K562 (cell line): ENCODE results near the gene SVBP. TPM values are rescaled to one million over a fixed set of nuclear protein-coding genes. Genes with fewer than 3 reads are reported as not detected.

Experiments used
- E2F3 ChIP-seq: fragments of 250-450 bp; sonication (Bioruptor Pico); IDR thresholded peaks from 2 replicates; pipeline ENCODE4 v1.4.0; 2020; ENCODE audit warnings: mild to moderate bottlenecking
- ERF ChIP-seq: fragments of 450-650 bp; formaldehyde crosslinking; IDR thresholded peaks from 2 replicates; pipeline ENCODE4 v1.4.0; 2020; ENCODE audit warnings: mild to moderate bottlenecking, mixed read lengths
- ETS2 ChIP-seq: IDR thresholded peaks from 2 replicates; pipeline ENCODE4 v1.6.1; 2016; ENCODE audit warnings: borderline replicate concordance, missing genetic modification characterization, mild to moderate bottlenecking, moderate library complexity, missing compliant biosample characterization; ENCODE audit not compliant: poor library complexity, severe bottlenecking
- FOXK2 ChIP-seq, 2 experiments: fragments of 450-650 bp; IDR thresholded peaks in 1 of 2; conservative IDR thresholded peaks in 1 of 2; 2 replicates each; pipeline ENCODE4 v1.6.1; 2016; ENCODE audit warnings: low read depth in 2 of 2, mild to moderate bottlenecking in 1 of 2
- NCOR1 ChIP-seq: fragments of 450-650 bp; IDR thresholded peaks from 2 replicates; pipeline ENCODE4 v1.6.1; 2016; ENCODE audit warnings: mild to moderate bottlenecking, moderate library complexity
- NONO ChIP-seq, 2 experiments: fragments of 200-400 bp in 1 of 2; fragments of 450-650 bp in 1 of 2; formaldehyde crosslinking in 1 of 2; IDR thresholded peaks; 2 replicates each; pipeline ENCODE4 v1.6.1; 2017; ENCODE audit warnings: low read depth in 2 of 2, mild to moderate bottlenecking in 2 of 2, moderate library complexity in 2 of 2, low read length in 1 of 2
- NR2C2 ChIP-seq, 2 experiments: fragments of 200-800 bp in 1 of 2; sonication (Bioruptor generic) in 1 of 2; sonication (generic) in 1 of 2; formaldehyde crosslinking in 1 of 2; IDR thresholded peaks; 2 replicates each; pipeline versions ENCODE4 v1.6.1 to v1.8.0; 2016 to 2022; ENCODE audit warnings: mild to moderate bottlenecking in 1 of 2, missing compliant biosample characterization in 1 of 2, missing genetic modification characterization in 1 of 2, missing genetic modification reagents in 1 of 2
- NUFIP1 ChIP-seq: fragments of 450-650 bp; IDR thresholded peaks from 2 replicates; pipeline ENCODE4 v1.6.1; 2018; ENCODE audit not compliant: partially characterized antibody
- RBM22 ChIP-seq: fragments of 200-400 bp; formaldehyde crosslinking; IDR thresholded peaks from 2 replicates; pipeline ENCODE4 v1.6.1; 2018; ENCODE audit warnings: low read length, low read depth; ENCODE audit not compliant: poor library complexity, severe bottlenecking
- ZFP1 ChIP-seq: fragments of 450-650 bp; formaldehyde crosslinking; IDR thresholded peaks from 2 replicates; pipeline ENCODE4 v1.4.0; 2020; ENCODE audit warnings: mild to moderate bottlenecking, mixed read lengths
- ZFP30 ChIP-seq: fragments of 250-450 bp; sonication (Bioruptor Pico); IDR thresholded peaks from 2 replicates; pipeline ENCODE4 v1.8.0; 2022; ENCODE audit warnings: moderate library complexity, mild to moderate bottlenecking, inconsistent platforms, borderline replicate concordance
- ZHX1 ChIP-seq: fragments of 150-350 bp; conservative IDR thresholded peaks from 2 replicates; pipeline ENCODE4 v1.6.1; 2014; ENCODE audit warnings: low read length
- polyA plus RNA-seq, 8 experiments: library from polyadenylated mRNA; depleted of rRNA in 4 of 8; stranded (reverse) in 5 of 8; unstranded in 3 of 8; fragments of >200 nt; fragmentation: Nextera tagmentation in 2 of 8; fragmentation: Illumina TruSeq in 1 of 8; extraction: Ambion mirVana in 2 of 8; extraction: Trizol in 1 of 8; gene quantifications; 2 replicates each; pipeline versions ENCODE4 v1.2.1 to v1.2.3, GENCODE V29; 2011 to 2014; ENCODE audit warnings: inconsistent platforms in 1 of 8, missing spikeins in 1 of 8
- total RNA-seq, 7 experiments: library from RNA; depleted of rRNA in 6 of 7; stranded (reverse); fragments of >200 nt in 6 of 7; fragmentation: Illumina TruSeq in 2 of 7; extraction: Trizol in 2 of 7; gene quantifications; 2 replicates each; pipeline versions ENCODE4 v1.2.1 to v1.2.3, GENCODE V29; 2011 to 2021; ENCODE audit warnings: low replicate concordance in 1 of 7
- TF ChIP-seq, protein P1 (sequence below): fragments of 200-800 bp; sonication (Bioruptor generic); IDR thresholded peaks from 2 replicates; pipeline ENCODE4 v1.6.1; 2017; ENCODE audit warnings: missing genetic modification characterization, missing compliant biosample characterization

The SVBP gene
- total and polyA plus RNA-seq, 9 of the 15 experiments (the other 6 are each of a cell fraction or from before 2014, with no cell fraction given), result 31.7 to 49.7 (median 40.0) TPM

DNA sequence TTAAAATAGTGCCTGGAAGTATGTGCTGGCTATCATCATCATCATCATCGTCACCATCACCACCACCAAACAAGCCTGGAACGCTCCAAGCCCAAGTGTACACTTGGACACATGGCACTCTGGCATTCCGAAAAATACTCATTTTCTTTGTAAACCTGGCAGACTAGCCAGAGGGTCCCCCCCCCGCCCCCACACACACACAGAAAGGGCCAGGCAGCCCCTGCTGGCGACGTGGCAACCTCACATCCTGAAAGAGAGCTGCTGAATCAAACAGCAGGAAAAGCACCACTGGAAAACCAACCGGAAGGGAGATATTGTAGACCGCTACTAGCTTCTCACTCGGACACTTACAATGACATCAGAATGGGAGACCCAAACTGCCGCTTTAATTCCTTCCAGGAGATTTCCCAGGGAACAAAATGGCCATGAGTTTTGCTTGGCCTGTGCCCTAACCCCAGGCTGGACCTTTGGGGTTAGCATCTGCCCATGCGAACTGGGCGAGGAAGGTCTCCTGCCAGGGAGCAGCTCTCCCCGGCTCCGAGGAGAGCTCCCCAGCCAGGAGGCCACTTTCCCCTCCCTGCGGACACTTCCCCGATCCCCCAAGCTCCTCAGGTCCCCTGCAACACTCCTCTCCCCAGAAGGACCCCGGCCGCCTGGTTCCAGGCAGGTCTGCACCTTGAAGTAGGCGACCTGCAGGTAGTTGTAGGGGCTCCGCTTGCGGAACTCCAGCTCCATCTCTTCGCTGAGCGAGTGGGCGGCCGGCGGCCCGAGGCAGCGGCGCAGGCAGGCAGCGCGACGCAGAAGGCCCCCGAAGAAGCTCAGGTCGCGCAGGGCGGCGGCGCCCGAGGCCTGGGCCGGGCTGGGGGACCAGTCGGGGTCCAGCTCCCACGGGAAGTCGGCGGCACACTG, 51.1 kb downstream of the SVBP start (continued):
- TF ChIP-seq, protein P1, sequence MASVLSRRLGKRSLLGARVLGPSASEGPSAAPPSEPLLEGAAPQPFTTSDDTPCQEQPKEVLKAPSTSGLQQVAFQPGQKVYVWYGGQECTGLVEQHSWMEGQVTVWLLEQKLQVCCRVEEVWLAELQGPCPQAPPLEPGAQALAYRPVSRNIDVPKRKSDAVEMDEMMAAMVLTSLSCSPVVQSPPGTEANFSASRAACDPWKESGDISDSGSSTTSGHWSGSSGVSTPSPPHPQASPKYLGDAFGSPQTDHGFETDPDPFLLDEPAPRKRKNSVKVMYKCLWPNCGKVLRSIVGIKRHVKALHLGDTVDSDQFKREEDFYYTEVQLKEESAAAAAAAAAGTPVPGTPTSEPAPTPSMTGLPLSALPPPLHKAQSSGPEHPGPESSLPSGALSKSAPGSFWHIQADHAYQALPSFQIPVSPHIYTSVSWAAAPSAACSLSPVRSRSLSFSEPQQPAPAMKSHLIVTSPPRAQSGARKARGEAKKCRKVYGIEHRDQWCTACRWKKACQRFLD (CRISPR knock-in tag), result no peak
- peak in 1 of 2 experiments; percentile 58; a peak in 1 of 4 replicates for TF ChIP-seq NONO (IDR thresholded peaks at IDR 0.05; ENCODE audit: low read depth in 2 of 2, low read length in 1 of 2)
- TF ChIP-seq ZFP30 (CRISPR knock-in tag), result no peak
- TF ChIP-seq FOXK2 (conservative IDR thresholded peaks at IDR 0.05 in 1 of 2, IDR thresholded peaks at IDR 0.05 in 1 of 2; ENCODE audit: low read depth in 2 of 2), result 0 out of 4 replicates have a peak, but pooled peaks of 1 of the 2 experiments have one; percentile 14
- TF ChIP-seq NCOR1, result no peak
- no peak for TF ChIP-seq ZHX1
- TF ChIP-seq E2F3 (CRISPR knock-in tag), result no peak
- TF ChIP-seq ZFP1 (CRISPR knock-in tag), result no peak
- TF ChIP-seq NUFIP1, result no peak
- no peak for TF ChIP-seq ETS2 (tag)
- no peak for TF ChIP-seq ERF
- TF ChIP-seq NR2C2 (CRISPR knock-in tag; IDR thresholded peaks at IDR 0.05), result no peak
- TF ChIP-seq NR2C2 (tag; IDR thresholded peaks at IDR 0.05), result no peak
- no peak for TF ChIP-seq RBM22
